GM21515 (cell line): Measurements from ENCODE around the gene FEM1C.
"Not testable (repeated sequence)": the region's sequence is repeated elsewhere in the genome, so short reads cannot be mapped to it uniquely, and the experiment has no call there.

ENCODE experiments used
- ATAC-seq: cut with Tn5 transposase; IDR thresholded peaks from one replicate; pipeline ENCODE4 v1.9.1; 2021; ENCODE audit not compliant: unreplicated experiment

Gene FEM1C

DNA sequence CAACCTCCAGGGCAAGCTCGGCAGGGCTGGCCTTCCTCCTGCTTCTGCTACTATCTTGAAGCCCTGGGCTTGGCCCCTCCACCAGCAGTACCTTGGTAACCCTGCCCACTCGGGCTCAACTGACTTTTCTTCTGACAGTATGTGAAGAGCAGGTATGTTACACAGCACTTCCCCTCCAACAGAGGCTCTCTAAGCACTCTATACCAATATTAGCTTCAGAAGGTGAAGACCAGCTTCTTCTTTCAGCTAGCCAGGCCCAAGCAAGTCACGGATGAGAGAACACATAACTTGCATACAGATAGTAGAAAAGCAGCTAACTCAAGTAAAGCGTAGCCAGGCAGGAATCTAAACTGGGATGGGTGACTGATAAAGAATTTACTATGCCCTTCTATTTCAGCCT is 64.3 kb downstream of the FEM1C start:
- ATAC-seq = no peak

DNA sequence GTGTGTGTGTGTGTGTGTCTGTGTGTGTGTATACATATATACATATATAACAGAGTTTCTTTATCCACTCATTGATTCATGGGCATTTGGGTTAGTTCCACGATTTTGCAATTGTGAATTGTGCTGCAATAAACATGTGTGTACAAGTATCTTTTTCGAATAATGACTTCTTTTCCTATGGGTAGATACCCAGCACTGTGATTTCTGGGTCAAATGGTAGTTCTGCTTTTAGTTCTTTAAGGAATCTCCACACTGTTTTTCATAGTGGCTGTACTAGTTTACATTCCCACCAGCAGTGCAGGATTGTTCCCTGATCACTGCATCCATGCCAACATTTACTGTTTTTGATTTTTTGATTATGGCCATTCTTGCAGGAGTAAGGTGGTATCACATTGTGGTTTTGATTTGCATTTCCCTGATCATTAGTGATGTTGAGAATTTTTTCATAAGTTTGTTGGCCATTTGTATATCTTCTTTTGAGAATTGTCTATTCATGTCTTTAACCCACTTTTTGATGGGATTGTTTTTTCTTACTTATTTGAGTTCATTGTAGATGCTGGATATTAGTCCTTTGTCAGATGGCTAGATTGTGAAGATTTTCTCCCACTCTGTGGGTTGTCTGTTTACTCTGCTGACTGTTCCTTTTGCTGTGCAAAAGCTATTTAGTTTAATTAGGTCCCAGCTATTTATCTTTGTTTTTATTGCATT is 65.3 kb downstream of the FEM1C start:
- not testable (repeated sequence) for ATAC-seq

DNA sequence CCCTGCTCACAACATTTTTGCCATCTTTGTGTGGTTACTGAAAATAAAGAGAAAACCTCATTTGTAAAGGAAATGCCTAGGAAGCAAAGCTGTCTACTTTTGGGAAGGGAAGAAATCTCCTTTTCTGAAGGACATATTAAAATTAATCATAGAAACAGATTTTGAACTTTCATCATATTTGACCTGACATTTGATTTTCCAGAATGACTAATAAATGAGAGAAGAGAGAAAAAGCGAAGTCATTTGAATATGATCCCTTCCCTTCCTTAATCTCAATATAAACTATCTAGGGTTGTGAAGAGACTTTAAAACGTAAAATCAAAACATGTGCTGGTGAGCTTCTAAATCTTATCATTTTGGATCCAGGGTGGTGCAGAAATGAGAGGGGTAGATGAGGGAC is 66.3 kb downstream of the FEM1C start:
- ATAC-seq = no peak

DNA sequence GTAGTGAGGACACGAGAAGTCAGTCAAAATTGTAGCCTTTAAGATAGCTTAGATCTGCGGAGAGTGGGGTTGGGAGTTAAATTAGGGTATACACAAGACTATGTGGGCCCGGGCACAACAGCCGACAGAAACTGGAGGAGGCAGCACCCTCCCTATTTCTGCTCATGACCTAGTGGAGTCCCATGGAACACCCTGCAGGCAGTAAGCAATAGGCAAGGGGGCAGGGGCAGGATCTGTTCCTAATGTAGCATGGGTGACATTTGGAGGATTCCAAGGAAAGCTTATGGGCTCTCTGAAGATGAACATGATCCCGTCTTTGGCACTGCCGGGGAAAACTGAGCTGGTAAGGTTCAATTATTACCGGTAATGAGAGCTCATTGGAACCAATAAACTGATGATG is 67.0 kb downstream of the FEM1C start:
- ATAC-seq = no peak

DNA sequence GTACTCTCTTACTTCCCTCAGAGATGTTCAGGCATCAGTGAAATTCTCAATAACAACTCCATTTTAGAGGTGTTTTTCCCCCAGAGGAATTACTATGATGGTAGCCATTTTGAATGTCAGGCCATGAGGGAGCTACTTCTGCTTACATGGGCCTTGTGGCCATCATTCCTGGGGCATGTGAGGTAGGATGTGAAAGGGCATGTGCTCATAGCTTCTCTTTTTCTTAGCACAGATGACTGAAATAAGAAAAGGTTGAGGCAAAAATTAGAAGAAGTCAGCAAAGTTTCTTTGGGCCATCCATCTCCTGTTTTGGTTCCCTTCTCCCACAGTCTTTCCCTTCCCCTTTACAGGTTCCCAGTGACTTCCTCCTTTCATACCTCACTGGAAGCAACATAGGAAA is 68.8 kb downstream of the FEM1C start:
- no peak for ATAC-seq

DNA sequence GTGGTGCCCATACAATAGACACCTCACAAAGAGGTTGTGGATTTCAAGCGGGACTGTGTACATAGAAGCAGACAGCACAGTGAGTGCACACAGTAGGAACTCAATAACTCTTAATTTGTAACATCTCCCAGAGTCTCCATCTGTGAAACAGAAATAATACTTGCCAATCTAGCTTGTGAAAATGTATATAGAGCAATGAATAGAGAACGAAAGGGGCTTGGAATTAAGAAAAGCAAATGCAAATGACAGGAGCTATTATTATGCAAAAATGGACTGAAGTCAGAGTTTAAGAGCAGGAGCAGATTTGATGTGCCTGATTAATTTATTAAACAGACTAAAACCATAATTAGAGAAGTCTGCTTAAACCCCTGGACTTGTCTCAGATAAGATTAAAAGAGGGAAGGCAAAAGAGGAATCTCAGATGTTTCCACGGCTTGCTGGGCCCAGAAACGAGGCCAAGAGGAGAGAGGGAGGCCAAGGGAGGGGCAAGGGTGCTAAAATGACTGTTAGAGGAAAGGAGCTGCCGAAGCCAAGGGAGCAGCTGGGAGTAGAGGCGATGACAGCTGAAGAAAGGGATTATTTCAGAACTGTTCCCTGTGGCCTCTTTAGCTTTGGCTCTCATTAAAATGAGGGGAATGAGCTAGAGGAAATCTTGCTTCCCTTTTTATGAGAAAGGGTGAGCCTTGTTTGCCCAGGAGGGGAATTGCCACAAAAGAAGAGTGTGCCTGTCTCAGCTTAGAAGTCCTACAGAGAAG is 72.1 kb downstream of the FEM1C start:
- ATAC-seq = no peak

DNA sequence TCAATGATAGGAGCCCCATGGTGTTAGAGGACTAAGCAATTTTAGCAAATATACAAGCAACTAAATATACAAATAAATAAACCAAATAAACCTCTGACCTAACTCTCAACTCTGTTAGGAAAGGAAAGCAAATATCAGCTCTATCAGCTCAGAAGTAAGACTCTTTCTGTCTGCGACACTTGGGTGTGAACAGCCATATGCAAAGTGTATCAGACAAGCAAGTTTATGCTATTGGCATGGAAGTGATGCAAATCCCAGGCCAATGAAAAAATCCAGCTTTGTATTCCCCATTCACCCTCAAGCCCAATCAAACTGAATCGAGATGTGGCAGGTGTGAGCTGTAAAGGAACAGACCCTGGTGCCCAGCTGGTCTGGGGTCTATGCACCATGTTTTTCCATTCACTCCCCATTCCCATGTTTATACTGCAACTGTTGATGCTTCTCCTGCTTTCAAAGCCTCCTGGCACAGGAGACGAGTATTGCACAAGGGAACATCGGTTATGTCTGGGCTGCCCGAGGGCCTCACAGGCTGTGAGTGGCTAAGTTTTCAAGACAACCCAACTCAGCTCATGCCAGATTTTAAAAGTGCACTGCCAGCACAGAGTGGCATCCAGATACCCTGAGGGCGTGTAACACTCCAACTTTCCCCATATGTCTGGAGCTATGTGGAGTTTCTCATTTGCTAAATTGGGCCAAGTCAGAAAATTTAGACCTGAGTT is 73.1 kb downstream of the FEM1C start:
- no peak for ATAC-seq

DNA sequence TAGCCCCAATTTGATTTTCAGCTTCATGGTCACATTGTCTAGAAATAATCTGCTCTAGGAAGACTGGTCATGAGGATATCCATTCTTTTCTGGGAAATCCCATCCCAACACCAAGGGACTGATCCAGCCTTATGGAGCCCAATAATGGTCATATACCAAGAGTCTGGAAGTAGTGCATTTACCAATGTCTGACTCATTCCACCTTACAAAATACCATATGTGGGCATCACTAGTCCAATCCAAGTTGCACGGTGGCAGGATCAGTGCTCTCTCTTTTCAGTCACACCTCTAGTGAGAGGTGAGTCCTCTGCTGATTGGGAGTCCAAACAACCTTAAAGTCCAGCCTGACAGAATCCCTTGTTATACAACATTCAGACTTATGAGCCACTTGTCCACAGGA is 73.7 kb downstream of the FEM1C start:
- ATAC-seq = no peak
